PC-9 (cell line): Measurements from ENCODE around the gene ANKRD63. TPM values are rescaled to one million over a fixed set of nuclear protein-coding genes. Genes with fewer than 3 reads are reported as not detected.

Source experiments
- BruUV-seq: library from RNA; stranded (reverse); fragments of 400-500 nt; replicated peaks from 2 replicates; lab custom pipeline; 2021; lab: Mats Ljungman, UMichigan
- CTCF ChIA-PET: fragments of 300-600 bp; sonication (Branson Sonifier 250); formaldehyde crosslinking; loops from one replicate; lab custom pipeline; 2022; ENCODE audit warnings: antibody characterized with exemption; lab: Charles Lee
- POLR2A ChIA-PET: fragments of 300-600 bp; sonication (Branson Sonifier 250); formaldehyde crosslinking; loops from one replicate; lab custom pipeline; 2022; ENCODE audit warnings: antibody characterized with exemption; ENCODE audit not compliant: unreplicated experiment; lab: Charles Lee
- DNase-seq, 2 experiments: peaks; one replicate each; pipeline versions ENCODE4 v3.0.0 to v3.0.0-alpha.2; 2015 to 2022; ENCODE audit warnings: mixed read lengths in 1 of 2
- H2AFZ ChIP-seq: fragments of 200-600 bp; sonication (generic); 2 replicates; pipeline ENCODE4 v1.8.1; 2017; ENCODE audit warnings: antibody characterized with exemption
- H3F3A ChIP-seq: fragments of 200-600 bp; sonication (generic); 2 replicates; pipeline ENCODE4 v1.8.1; 2017; ENCODE audit warnings: antibody characterized with exemption, mild to moderate bottlenecking, low read depth; ENCODE audit not compliant: insufficient read depth
- H3K27ac ChIP-seq: fragments of 200-600 bp; sonication (generic); 2 replicates; pipeline ENCODE4 v1.6.1; 2016; ENCODE audit warnings: mixed run types
- H3K27me3 ChIP-seq: fragments of 200-600 bp; sonication (generic); 2 replicates; pipeline ENCODE4 v1.6.1; 2016; ENCODE audit warnings: low read depth, mixed run types; ENCODE audit not compliant: insufficient read depth
- H3K36me3 ChIP-seq: fragments of 200-600 bp; sonication (generic); 2 replicates; pipeline ENCODE4 v1.6.1; 2016; ENCODE audit warnings: low read depth, mixed run types
- H3K4me1 ChIP-seq: fragments of 200-600 bp; sonication (generic); replicated peaks from 2 replicates; pipeline ENCODE4 v1.6.1; 2016; ENCODE audit warnings: mixed run types; ENCODE audit not compliant: insufficient read depth
- H3K4me2 ChIP-seq: fragments of 200-600 bp; sonication (generic); 2 replicates; pipeline ENCODE4 v1.6.1; 2017; ENCODE audit warnings: mixed run types
- H3K4me3 ChIP-seq: fragments of 200-600 bp; sonication (generic); 2 replicates; pipeline ENCODE4 v1.6.1; 2016; ENCODE audit warnings: mixed run types
- H3K79me2 ChIP-seq: fragments of 200-600 bp; sonication (generic); 2 replicates; pipeline ENCODE4 v1.6.1; 2017; ENCODE audit warnings: low read depth, mixed run types
- H3K9me2 ChIP-seq: fragments of 200-600 bp; sonication (generic); 2 replicates; pipeline ENCODE4 v1.8.1; 2017; ENCODE audit warnings: mild to moderate bottlenecking; ENCODE audit not compliant: insufficient read depth
- H3K9me3 ChIP-seq: fragments of 200-600 bp; sonication (generic); 2 replicates; pipeline ENCODE4 v1.8.1; 2016; ENCODE audit warnings: low read depth; ENCODE audit not compliant: insufficient read depth
- H4K20me1 ChIP-seq: fragments of 200-600 bp; sonication (generic); 2 replicates; pipeline ENCODE4 v1.8.1; 2017; ENCODE audit not compliant: insufficient read depth
- EZH2 ChIP-seq: fragments of 200-600 bp; sonication (generic); IDR thresholded peaks from 2 replicates; pipeline ENCODE4 v1.8.0; 2017; ENCODE audit warnings: antibody characterized with exemption, low read depth
- intact Hi-C: fragments of 100-400 bp; cut with micrococcal nuclease; formaldehyde crosslinking; loops from one replicate; pipeline ENCODE4 v1.10.0; 2022; ENCODE audit not compliant: unreplicated experiment
- total RNA-seq: library from RNA; stranded (reverse); gene quantifications from 2 replicates; pipeline ENCODE4 v1.2.3, GENCODE V29; 2021
- TF ChIP-seq, protein P1 (sequence below): fragments of 200-600 bp; sonication (generic); conservative IDR thresholded peaks from 2 replicates; pipeline ENCODE4 v1.6.1; 2017; ENCODE audit warnings: mixed run types, antibody characterized with exemption, mild to moderate bottlenecking, moderate library complexity

Gene ANKRD63
- total RNA-seq, 1 experiment from 2014 or later: not detected

DNA sequence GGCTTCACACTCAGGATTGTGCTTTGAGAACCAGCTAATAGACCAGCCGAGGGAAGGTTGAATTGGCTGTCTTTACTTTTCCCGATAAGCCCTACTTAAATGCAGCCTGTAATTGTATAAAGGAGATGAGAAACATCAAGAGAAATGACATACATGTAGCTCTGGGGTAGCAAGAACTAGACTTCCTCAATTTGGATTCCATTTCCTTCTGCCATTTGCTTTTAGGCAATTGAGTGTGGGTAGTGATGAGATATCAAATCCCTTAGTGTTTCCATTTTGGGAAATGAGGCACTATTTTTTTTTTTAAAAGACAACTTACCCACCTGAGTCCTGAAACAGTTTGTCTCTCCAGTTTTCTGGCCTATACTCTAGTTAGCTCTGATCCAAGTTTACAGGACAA is 42.8 kb upstream of the ANKRD63 start:
- no peaks in the 10 kb centered on the region for H3K9me2 ChIP-seq
- no peak overlapping the region for H3K4me3 ChIP-seq
- H2AFZ ChIP-seq: no peak overlapping the region
- ChIA-PET POLR2A (no interaction called here), CTCF (interaction anchor here (1.0 to 1.4 kb wide), 2 partner anchors 12 to 42 kb away, joined by 3 read pairs; no protein-coding TSS in a partner anchor)
- intact Hi-C loops: no loop called here
- no peak overlapping the region for H3K27ac ChIP-seq
- peak overlapping the region; percentile 79; the same call in 1 of the 2 replicates for H3K4me2 ChIP-seq
- H3K36me3 ChIP-seq: no peaks in the 10 kb centered on the region
- H3K79me2 ChIP-seq: 0 out of 2 replicates have a peak, but pooled peaks cover 2% of the 10 kb centered on the region
- no peak for DNase-seq
- TF ChIP-seq, protein P1, sequence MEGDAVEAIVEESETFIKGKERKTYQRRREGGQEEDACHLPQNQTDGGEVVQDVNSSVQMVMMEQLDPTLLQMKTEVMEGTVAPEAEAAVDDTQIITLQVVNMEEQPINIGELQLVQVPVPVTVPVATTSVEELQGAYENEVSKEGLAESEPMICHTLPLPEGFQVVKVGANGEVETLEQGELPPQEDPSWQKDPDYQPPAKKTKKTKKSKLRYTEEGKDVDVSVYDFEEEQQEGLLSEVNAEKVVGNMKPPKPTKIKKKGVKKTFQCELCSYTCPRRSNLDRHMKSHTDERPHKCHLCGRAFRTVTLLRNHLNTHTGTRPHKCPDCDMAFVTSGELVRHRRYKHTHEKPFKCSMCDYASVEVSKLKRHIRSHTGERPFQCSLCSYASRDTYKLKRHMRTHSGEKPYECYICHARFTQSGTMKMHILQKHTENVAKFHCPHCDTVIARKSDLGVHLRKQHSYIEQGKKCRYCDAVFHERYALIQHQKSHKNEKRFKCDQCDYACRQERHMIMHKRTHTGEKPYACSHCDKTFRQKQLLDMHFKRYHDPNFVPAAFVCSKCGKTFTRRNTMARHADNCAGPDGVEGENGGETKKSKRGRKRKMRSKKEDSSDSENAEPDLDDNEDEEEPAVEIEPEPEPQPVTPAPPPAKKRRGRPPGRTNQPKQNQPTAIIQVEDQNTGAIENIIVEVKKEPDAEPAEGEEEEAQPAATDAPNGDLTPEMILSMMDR: no peak
- TF ChIP-seq EZH2: no peak
- BruUV-seq: no TSS peak
- H3F3A ChIP-seq: peaks cover 23% of the 10 kb centered on the region
- no peaks in the 10 kb centered on the region for H3K27me3 ChIP-seq
- H4K20me1 ChIP-seq: no peaks in the 10 kb centered on the region
- no peaks in the 10 kb centered on the region for H3K9me3 ChIP-seq
- peaks cover 10% of the 10 kb centered on the region for H3K4me1 ChIP-seq

DNA sequence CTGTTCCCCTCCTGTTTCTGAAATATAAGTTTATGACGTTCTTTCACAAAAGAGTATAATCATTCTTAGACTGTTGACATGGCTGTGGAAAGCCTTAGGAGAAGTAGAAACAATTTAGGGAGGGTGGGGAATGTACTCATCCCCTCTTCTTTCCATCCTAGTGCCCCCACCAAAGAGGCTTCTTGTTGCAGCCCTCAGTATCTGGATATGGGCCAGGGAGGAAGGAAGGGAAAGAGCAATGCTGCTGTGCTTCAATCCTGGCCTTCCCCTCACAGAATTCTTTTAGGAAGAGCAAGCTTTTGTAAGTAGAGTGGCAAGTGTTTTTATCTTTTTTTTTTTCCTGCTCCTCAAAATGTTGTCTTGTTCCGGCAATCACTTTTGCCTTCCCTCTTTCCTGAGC is 42.3 kb upstream of the ANKRD63 start:
- Histone ChIP-seq H3F3A (peaks cover 18% of the 10 kb centered on the region), H4K20me1 (no peaks in the 10 kb centered on the region), H2AFZ (no peak overlapping the region), H3K9me2 (no peaks in the 10 kb centered on the region), H3K79me2 (0 out of 2 replicates have a peak, but pooled peaks cover 2% of the 10 kb centered on the region), H3K9me3 (no peaks in the 10 kb centered on the region), H3K27ac (no peak overlapping the region), H3K4me3 (peak overlapping the region; percentile 59; the same call in 1 of the 2 replicates), H3K27me3 (no peaks in the 10 kb centered on the region), H3K4me2 (peak overlapping the region; percentile 79), H3K36me3 (no peaks in the 10 kb centered on the region), H3K4me1 (peaks cover 10% of the 10 kb centered on the region; the same call in 1 of the 2 replicates)
- ChIA-PET POLR2A (interaction anchor here (0.6 kb wide), 1 partner anchor 729 kb away, joined by 3 read pairs; no protein-coding TSS in a partner anchor), CTCF (interaction anchor here (1.0 to 1.4 kb wide), 2 partner anchors 13 to 42 kb away, joined by 3 read pairs; no protein-coding TSS in a partner anchor)
- no peak for DNase-seq
- TSS peak; percentile 53 for BruUV-seq
- intact Hi-C loops: no loop called here
- TF ChIP-seq, protein P1: no peak
- no peak for TF ChIP-seq EZH2

DNA sequence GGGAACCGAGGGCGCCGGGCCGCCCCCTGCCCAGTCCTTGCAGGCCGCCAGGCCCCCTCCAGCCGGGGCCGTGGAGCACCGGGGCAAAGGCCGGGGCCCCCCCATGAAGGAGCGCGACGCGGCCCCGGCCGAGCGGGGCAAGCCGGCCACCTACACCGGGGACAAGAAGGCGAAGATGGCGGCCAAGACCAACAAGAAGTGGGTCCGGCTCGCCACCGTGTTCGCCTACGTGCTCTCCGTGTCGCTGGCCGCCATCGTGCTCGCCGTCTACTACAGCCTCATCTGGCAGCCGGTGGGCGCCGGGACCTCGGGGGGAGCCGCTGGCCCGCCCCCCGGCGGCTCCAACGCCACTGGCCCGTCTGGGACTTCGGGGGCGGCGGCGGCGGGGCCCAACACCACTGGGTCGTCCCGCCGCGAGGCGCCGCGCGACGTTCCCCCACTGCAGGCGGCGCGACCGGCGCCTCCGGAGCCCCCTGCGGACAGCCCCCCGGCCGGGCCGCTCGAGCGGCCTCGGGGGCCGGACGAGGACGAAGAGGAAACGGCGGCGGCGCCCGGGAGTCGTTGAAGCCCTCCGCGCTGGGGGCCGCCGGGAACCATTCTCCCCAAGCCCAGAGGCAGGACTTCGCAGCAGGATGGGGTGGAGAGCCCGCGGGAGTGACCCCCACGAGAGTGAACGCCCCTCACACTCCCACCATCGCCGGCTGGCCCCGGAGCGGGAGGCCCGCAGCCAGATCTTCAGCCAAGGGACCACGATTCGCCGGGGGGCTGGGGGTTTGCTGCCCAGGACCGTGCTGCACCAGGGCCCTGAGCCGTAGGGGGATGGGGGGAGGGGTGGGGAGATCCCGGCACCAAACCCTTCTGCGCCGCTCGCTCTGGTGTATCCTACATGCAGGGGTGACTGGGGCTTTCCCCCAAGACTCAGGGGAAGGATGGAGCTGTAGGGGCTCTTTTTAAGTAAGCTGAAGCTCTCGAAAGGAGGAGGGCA is 41.4 kb upstream of the ANKRD63 start:
- H2AFZ ChIP-seq: peak overlapping the region; percentile 64; the same call in 1 of the 2 replicates
- no TSS peak for BruUV-seq
- no peaks in the 10 kb centered on the region for H3K9me3 ChIP-seq
- no peak for DNase-seq
- peak overlapping the region; percentile 59 for H3K4me3 ChIP-seq
- peaks cover 11% of the 10 kb centered on the region for H3F3A ChIP-seq
- peaks cover 10% of the 10 kb centered on the region; the same call in 1 of the 2 replicates for H3K4me1 ChIP-seq
- H3K27me3 ChIP-seq: no peaks in the 10 kb centered on the region
- no peaks in the 10 kb centered on the region for H3K36me3 ChIP-seq
- no peaks in the 10 kb centered on the region for H4K20me1 ChIP-seq
- 0 out of 2 replicates have a peak, but pooled peaks cover 2% of the 10 kb centered on the region for H3K79me2 ChIP-seq
- peak overlapping the region; percentile 79 for H3K4me2 ChIP-seq
- POLR2A ChIA-PET: interaction anchor here (0.5 to 0.6 kb wide), 2 partner anchors 107 to 730 kb away, joined by 3 to 6 read pairs; no protein-coding TSS in a partner anchor
- CTCF ChIA-PET: interaction anchor here (1.4 kb wide), 1 partner anchor 14 kb away, joined by 3 read pairs; no protein-coding TSS in a partner anchor
- no peak overlapping the region for H3K27ac ChIP-seq
- intact Hi-C loops: loop anchor here (1.0 to 5.0 kb wide), 2 partner anchors 42 to 96 kb away; partner anchors contain the start of gene ANKRD63
- no peaks in the 10 kb centered on the region for H3K9me2 ChIP-seq
- TF ChIP-seq, protein P1: no peak
- no peak for TF ChIP-seq EZH2
